WTC11 (cell line): ENCODE results near the gene SPTLC3. TPM values are rescaled to one million over a fixed set of nuclear protein-coding genes. Genes with fewer than 3 reads are reported as not detected.

Experiments used
- ATAC-seq: fragments of 200-7000 bp; cut with Tn5 transposase; 2 replicates; pipeline ENCODE4 v1.10.0; 2021; ENCODE audit warnings: mild to moderate bottlenecking, moderate library complexity
- CTCF ChIA-PET: fragments of 300-600 bp; sonication (Branson Sonifier 250); formaldehyde crosslinking; loops from one replicate; lab custom pipeline; 2021; ENCODE audit warnings: antibody characterized with exemption; lab: Charles Lee
- POLR2A ChIA-PET: fragments of 350-600 bp; sonication (Branson Sonifier 250); formaldehyde crosslinking; loops from one replicate; lab custom pipeline; 2021; ENCODE audit warnings: antibody characterized with exemption; lab: Charles Lee
- DNase-seq: peaks from one replicate; pipeline ENCODE4 v3.0.0; 2021; ENCODE audit warnings: low spot score
- H3K27ac Mint-ChIP-seq: 2 replicates; pipeline ENCODE4 v1.8.0; 2021; ENCODE audit warnings: mixed read lengths
- H3K27me3 Mint-ChIP-seq: 2 replicates; pipeline ENCODE4 v1.8.0; 2021; ENCODE audit warnings: low read depth, mild to moderate bottlenecking, moderate library complexity, mixed read lengths
- H3K36me3 Mint-ChIP-seq: 2 replicates; pipeline ENCODE4 v1.8.0; 2021; ENCODE audit warnings: mixed read lengths
- H3K4me1 Mint-ChIP-seq: 2 replicates; pipeline ENCODE4 v1.8.0; 2022; ENCODE audit warnings: mixed read lengths
- H3K4me3 Mint-ChIP-seq: 2 replicates; pipeline ENCODE4 v1.8.0; 2021; ENCODE audit warnings: mild to moderate bottlenecking, moderate library complexity, mixed read lengths
- H3K9me3 Mint-ChIP-seq: 2 replicates; pipeline ENCODE4 v1.8.0; 2021; ENCODE audit warnings: mixed read lengths
- AFF4 ChIP-seq: sonication (generic); formaldehyde crosslinking; IDR thresholded peaks from 2 replicates; pipeline ENCODE4 v1.8.1; 2023; ENCODE audit warnings: mild to moderate bottlenecking, missing genetic modification reagents, borderline replicate concordance
- CREB1 ChIP-seq: sonication (generic); formaldehyde crosslinking; IDR thresholded peaks from 2 replicates; pipeline ENCODE4 v1.8.0; 2023; ENCODE audit warnings: mild to moderate bottlenecking, missing genetic modification reagents
- ELF4 ChIP-seq: sonication (generic); formaldehyde crosslinking; IDR thresholded peaks from 2 replicates; pipeline ENCODE4 v1.8.1; 2022; ENCODE audit warnings: low read depth, mild to moderate bottlenecking, moderate library complexity, missing genetic modification reagents
- ERG ChIP-seq: fragments of 250-450 bp; sonication (Bioruptor Pico); IDR thresholded peaks from 2 replicates; pipeline ENCODE4 v1.8.0; 2021; ENCODE audit warnings: mild to moderate bottlenecking
- FOXP4 ChIP-seq: sonication (generic); formaldehyde crosslinking; IDR thresholded peaks from 2 replicates; pipeline ENCODE4 v1.8.0; 2022; ENCODE audit warnings: mild to moderate bottlenecking, missing genetic modification reagents
- GABPB1 ChIP-seq: sonication (generic); formaldehyde crosslinking; IDR thresholded peaks from 2 replicates; pipeline ENCODE4 v1.8.1; 2023; ENCODE audit warnings: mild to moderate bottlenecking, missing genetic modification reagents
- GTF2I ChIP-seq: fragments of 250-450 bp; sonication (Bioruptor Pico); conservative IDR thresholded peaks from 2 replicates; pipeline ENCODE4 v1.4.0; 2021; ENCODE audit warnings: mild to moderate bottlenecking
- OVOL2 ChIP-seq: fragments of 250-450 bp; sonication (Bioruptor Pico); IDR thresholded peaks from 2 replicates; pipeline ENCODE4 v1.9.0; 2021; ENCODE audit warnings: mild to moderate bottlenecking, borderline replicate concordance
- RORB ChIP-seq: fragments of 250-450 bp; sonication (Bioruptor Pico); IDR thresholded peaks from 2 replicates; pipeline ENCODE4 v1.9.0; 2021; ENCODE audit warnings: mild to moderate bottlenecking
- USF2 ChIP-seq: sonication (generic); formaldehyde crosslinking; IDR thresholded peaks from 2 replicates; pipeline ENCODE4 v1.8.1; 2023; ENCODE audit warnings: mild to moderate bottlenecking, missing genetic modification reagents, moderate library complexity
- ZNF317 ChIP-seq: sonication (generic); formaldehyde crosslinking; IDR thresholded peaks from 2 replicates; pipeline ENCODE4 v1.8.1; 2023; ENCODE audit warnings: low read depth, mild to moderate bottlenecking, moderate library complexity, missing genetic modification reagents, borderline replicate concordance
- total RNA-seq: library from RNA; stranded (reverse); gene quantifications from 3 replicates; pipeline ENCODE4 v1.2.3, GENCODE V29; 2021
- TF ChIP-seq, protein P1 (sequence below): sonication (generic); formaldehyde crosslinking; IDR thresholded peaks from 2 replicates; pipeline ENCODE4 v1.8.0; 2022; ENCODE audit warnings: mild to moderate bottlenecking, missing genetic modification reagents
- TF ChIP-seq, protein P2 (sequence below): sonication (generic); formaldehyde crosslinking; conservative IDR thresholded peaks from 2 replicates; pipeline ENCODE4 v1.8.1; 2023; ENCODE audit warnings: mild to moderate bottlenecking, low read depth, missing genetic modification reagents, moderate library complexity
- TF ChIP-seq, protein P3 (sequence below): fragments of 250-450 bp; sonication (Bioruptor Pico); IDR thresholded peaks from 2 replicates; pipeline ENCODE4 v2.1.2; 2022; ENCODE audit warnings: mild to moderate bottlenecking, moderate library complexity
- TF ChIP-seq, protein P4 (sequence below): fragments of 250-450 bp; sonication (Bioruptor Pico); IDR thresholded peaks from 2 replicates; pipeline ENCODE4 v1.9.0; 2021; ENCODE audit warnings: mild to moderate bottlenecking, borderline replicate concordance
- TF ChIP-seq, protein P5 (sequence below): fragments of 250-450 bp; sonication (Bioruptor Pico); IDR thresholded peaks from 2 replicates; pipeline ENCODE4 v1.9.0; 2021; ENCODE audit warnings: mild to moderate bottlenecking

Gene SPTLC3
- total RNA-seq, 1 experiment from 2014 or later: 0.13 TPM

GRCh38 chr20:12962895-12963294, 45.9 kb upstream of the SPTLC3 start (continued):
- TF ChIP-seq AFF4 (CRISPR knock-in tag) (no peak), OVOL2 (CRISPR knock-in tag) (no peak), ZNF317 (CRISPR knock-in tag) (no peak), ERG (CRISPR knock-in tag) (no peak)
- TF ChIP-seq, protein P1, sequence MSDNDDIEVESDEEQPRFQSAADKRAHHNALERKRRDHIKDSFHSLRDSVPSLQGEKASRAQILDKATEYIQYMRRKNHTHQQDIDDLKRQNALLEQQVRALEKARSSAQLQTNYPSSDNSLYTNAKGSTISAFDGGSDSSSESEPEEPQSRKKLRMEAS (CRISPR knock-in tag): no peak

- CTCF ChIA-PET: interaction anchor here (3.9 kb wide), 1 partner anchor 38 kb away, joined by 22 read pairs; no protein-coding TSS in a partner anchor
- Mint-ChIP-seq H3K36me3 (peaks cover 4% of the 10 kb centered on the region; the same call in 1 of the 2 replicates), H3K9me3 (peaks cover 15% of the 10 kb centered on the region), H3K4me1 (peaks cover 15% of the 10 kb centered on the region), H3K27ac (no peak overlapping the region), H3K4me3 (no peak overlapping the region), H3K27me3 (no peaks in the 10 kb centered on the region)
- no peak for DNase-seq
- no peak for ATAC-seq
- POLR2A ChIA-PET: interaction anchor here (0.6 kb wide), 1 partner anchor 649 kb away, joined by 3 read pairs; no protein-coding TSS in a partner anchor
- TF ChIP-seq FOXP4 (no peak), CREB1 (CRISPR knock-in tag) (no peak), USF2 (CRISPR knock-in tag) (no peak), GTF2I (CRISPR knock-in tag) (no peak), RORB (CRISPR knock-in tag) (no peak), GABPB1 (CRISPR knock-in tag) (no peak), ELF4 (CRISPR knock-in tag) (no peak)
- TF ChIP-seq, protein P2, sequence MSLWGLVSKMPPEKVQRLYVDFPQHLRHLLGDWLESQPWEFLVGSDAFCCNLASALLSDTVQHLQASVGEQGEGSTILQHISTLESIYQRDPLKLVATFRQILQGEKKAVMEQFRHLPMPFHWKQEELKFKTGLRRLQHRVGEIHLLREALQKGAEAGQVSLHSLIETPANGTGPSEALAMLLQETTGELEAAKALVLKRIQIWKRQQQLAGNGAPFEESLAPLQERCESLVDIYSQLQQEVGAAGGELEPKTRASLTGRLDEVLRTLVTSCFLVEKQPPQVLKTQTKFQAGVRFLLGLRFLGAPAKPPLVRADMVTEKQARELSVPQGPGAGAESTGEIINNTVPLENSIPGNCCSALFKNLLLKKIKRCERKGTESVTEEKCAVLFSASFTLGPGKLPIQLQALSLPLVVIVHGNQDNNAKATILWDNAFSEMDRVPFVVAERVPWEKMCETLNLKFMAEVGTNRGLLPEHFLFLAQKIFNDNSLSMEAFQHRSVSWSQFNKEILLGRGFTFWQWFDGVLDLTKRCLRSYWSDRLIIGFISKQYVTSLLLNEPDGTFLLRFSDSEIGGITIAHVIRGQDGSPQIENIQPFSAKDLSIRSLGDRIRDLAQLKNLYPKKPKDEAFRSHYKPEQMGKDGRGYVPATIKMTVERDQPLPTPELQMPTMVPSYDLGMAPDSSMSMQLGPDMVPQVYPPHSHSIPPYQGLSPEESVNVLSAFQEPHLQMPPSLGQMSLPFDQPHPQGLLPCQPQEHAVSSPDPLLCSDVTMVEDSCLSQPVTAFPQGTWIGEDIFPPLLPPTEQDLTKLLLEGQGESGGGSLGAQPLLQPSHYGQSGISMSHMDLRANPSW: no peak
- TF ChIP-seq, protein P3, sequence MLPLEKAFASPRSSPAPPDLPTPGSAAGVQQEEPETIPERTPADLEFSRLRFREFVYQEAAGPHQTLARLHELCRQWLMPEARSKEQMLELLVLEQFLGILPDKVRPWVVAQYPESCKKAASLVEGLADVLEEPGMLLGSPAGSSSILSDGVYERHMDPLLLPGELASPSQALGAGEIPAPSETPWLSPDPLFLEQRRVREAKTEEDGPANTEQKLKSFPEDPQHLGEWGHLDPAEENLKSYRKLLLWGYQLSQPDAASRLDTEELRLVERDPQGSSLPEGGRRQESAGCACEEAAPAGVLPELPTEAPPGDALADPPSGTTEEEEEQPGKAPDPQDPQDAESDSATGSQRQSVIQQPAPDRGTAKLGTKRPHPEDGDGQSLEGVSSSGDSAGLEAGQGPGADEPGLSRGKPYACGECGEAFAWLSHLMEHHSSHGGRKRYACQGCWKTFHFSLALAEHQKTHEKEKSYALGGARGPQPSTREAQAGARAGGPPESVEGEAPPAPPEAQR (CRISPR knock-in tag): no peak
- TF ChIP-seq, protein P4, sequence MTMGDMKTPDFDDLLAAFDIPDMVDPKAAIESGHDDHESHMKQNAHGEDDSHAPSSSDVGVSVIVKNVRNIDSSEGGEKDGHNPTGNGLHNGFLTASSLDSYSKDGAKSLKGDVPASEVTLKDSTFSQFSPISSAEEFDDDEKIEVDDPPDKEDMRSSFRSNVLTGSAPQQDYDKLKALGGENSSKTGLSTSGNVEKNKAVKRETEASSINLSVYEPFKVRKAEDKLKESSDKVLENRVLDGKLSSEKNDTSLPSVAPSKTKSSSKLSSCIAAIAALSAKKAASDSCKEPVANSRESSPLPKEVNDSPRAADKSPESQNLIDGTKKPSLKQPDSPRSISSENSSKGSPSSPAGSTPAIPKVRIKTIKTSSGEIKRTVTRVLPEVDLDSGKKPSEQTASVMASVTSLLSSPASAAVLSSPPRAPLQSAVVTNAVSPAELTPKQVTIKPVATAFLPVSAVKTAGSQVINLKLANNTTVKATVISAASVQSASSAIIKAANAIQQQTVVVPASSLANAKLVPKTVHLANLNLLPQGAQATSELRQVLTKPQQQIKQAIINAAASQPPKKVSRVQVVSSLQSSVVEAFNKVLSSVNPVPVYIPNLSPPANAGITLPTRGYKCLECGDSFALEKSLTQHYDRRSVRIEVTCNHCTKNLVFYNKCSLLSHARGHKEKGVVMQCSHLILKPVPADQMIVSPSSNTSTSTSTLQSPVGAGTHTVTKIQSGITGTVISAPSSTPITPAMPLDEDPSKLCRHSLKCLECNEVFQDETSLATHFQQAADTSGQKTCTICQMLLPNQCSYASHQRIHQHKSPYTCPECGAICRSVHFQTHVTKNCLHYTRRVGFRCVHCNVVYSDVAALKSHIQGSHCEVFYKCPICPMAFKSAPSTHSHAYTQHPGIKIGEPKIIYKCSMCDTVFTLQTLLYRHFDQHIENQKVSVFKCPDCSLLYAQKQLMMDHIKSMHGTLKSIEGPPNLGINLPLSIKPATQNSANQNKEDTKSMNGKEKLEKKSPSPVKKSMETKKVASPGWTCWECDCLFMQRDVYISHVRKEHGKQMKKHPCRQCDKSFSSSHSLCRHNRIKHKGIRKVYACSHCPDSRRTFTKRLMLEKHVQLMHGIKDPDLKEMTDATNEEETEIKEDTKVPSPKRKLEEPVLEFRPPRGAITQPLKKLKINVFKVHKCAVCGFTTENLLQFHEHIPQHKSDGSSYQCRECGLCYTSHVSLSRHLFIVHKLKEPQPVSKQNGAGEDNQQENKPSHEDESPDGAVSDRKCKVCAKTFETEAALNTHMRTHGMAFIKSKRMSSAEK (CRISPR knock-in tag): no peak
- TF ChIP-seq, protein P5, sequence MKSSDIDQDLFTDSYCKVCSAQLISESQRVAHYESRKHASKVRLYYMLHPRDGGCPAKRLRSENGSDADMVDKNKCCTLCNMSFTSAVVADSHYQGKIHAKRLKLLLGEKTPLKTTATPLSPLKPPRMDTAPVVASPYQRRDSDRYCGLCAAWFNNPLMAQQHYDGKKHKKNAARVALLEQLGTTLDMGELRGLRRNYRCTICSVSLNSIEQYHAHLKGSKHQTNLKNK: no peak
These were observed 45.4 kb upstream of the SPTLC3 start for GRCh38 chr20:12963416-12963815.
